H9 (cell line): ENCODE measurements around the gene TTC13. TPM values are rescaled to one million over a fixed set of nuclear protein-coding genes. Genes with fewer than 3 reads are reported as not detected.

ENCODE experiments used
- DNase-seq: peaks from one replicate; pipeline ENCODE4 v3.0.0-alpha.2; 2017
- H2AFZ ChIP-seq: one replicate; pipeline ENCODE4 v1.6.1; 2013; ENCODE audit warnings: mild to moderate bottlenecking, low read length, control low read depth, moderate library complexity
- H2AK5ac ChIP-seq: 2 replicates; pipeline ENCODE4 v1.6.1; 2013; ENCODE audit warnings: low read length, control low read depth, mixed read lengths; ENCODE audit not compliant: insufficient read length
- H2BK120ac ChIP-seq: one replicate; pipeline ENCODE4 v1.6.1; 2013; ENCODE audit warnings: low read depth, mild to moderate bottlenecking, low read length, control low read depth, inconsistent platforms; ENCODE audit not compliant: poor library complexity, severe bottlenecking
- H2BK12ac ChIP-seq: 2 replicates; pipeline ENCODE4 v1.6.1; 2013; ENCODE audit warnings: low read length, control low read depth, mixed read lengths, low read depth; ENCODE audit not compliant: insufficient read length
- H2BK15ac ChIP-seq: 2 replicates; pipeline ENCODE4 v1.6.1; 2013; ENCODE audit warnings: low read depth, low read length, control low read depth
- H2BK20ac ChIP-seq: one replicate; pipeline ENCODE4 v1.6.1; 2013; ENCODE audit warnings: low read depth, mild to moderate bottlenecking, low read length, control low read depth, inconsistent platforms; ENCODE audit not compliant: poor library complexity, severe bottlenecking
- H2BK5ac ChIP-seq: 2 replicates; pipeline ENCODE4 v1.6.1; 2013; ENCODE audit warnings: low read length, control low read depth, mixed read lengths; ENCODE audit not compliant: insufficient read length
- H3K14ac ChIP-seq: 2 replicates; pipeline ENCODE4 v1.6.1; 2013; ENCODE audit warnings: low read length, control low read depth; ENCODE audit not compliant: insufficient read depth
- H3K18ac ChIP-seq: 2 replicates; pipeline ENCODE4 v1.6.1; 2013; ENCODE audit warnings: low read depth, mild to moderate bottlenecking, mixed read lengths, low read length, control low read depth; ENCODE audit not compliant: insufficient read length
- H3K23ac ChIP-seq: 2 replicates; pipeline ENCODE4 v1.6.1; 2013; ENCODE audit warnings: low read length, control low read depth, mixed read lengths, low read depth; ENCODE audit not compliant: insufficient read length
- H3K23me2 ChIP-seq: 2 replicates; pipeline ENCODE4 v1.6.1; 2013; ENCODE audit warnings: low read depth, mild to moderate bottlenecking, mixed read lengths, low read length, control low read depth; ENCODE audit not compliant: insufficient read length, poor library complexity, severe bottlenecking
- H3K27ac ChIP-seq: 2 replicates; pipeline ENCODE4 v1.5.1; 2013; ENCODE audit warnings: low read length, control low read depth, mixed read lengths, low read depth; ENCODE audit not compliant: insufficient read length
- H3K27me3 ChIP-seq: 2 replicates; pipeline ENCODE4 v1.6.1; 2013; ENCODE audit warnings: low read length, control low read depth, inconsistent platforms; ENCODE audit not compliant: insufficient read depth
- H3K4ac ChIP-seq: 2 replicates; pipeline ENCODE4 v1.6.1; 2013; ENCODE audit warnings: low read depth, mild to moderate bottlenecking, control low read depth, inconsistent platforms, low read length, moderate library complexity
- H3K4me1 ChIP-seq: 2 replicates; pipeline ENCODE4 v1.6.1; 2013; ENCODE audit warnings: low read length, control low read depth, inconsistent platforms; ENCODE audit not compliant: insufficient read depth
- H3K4me2 ChIP-seq: 2 replicates; pipeline ENCODE4 v1.6.1; 2013; ENCODE audit warnings: low read length, control low read depth, mixed read lengths; ENCODE audit not compliant: insufficient read length, insufficient read depth
- H3K56ac ChIP-seq: 2 replicates; pipeline ENCODE4 v1.6.1; 2013; ENCODE audit warnings: low read depth, mild to moderate bottlenecking, mixed read lengths, low read length, control low read depth; ENCODE audit not compliant: insufficient read length
- H3K79me1 ChIP-seq: 2 replicates; pipeline ENCODE4 v1.6.1; 2013; ENCODE audit warnings: low read depth, mild to moderate bottlenecking, moderate library complexity, low read length, control low read depth, inconsistent platforms; ENCODE audit not compliant: insufficient read depth, poor library complexity, severe bottlenecking
- H3K79me2 ChIP-seq: 2 replicates; pipeline ENCODE4 v1.6.1; 2013; ENCODE audit warnings: low read length, control low read depth, inconsistent platforms; ENCODE audit not compliant: insufficient read depth
- H3K9ac ChIP-seq: 2 replicates; pipeline ENCODE4 v1.6.1; 2013; ENCODE audit warnings: low read length, control low read depth, mixed read lengths; ENCODE audit not compliant: insufficient read length; ENCODE audit errors: extremely low read depth
- H3K9me3 ChIP-seq: one replicate; pipeline ENCODE4 v1.6.1; 2013; ENCODE audit warnings: low read depth, low read length, inconsistent platforms; ENCODE audit not compliant: control insufficient read depth
- H3T11ph ChIP-seq: one replicate; pipeline ENCODE4 v1.6.1; 2013; ENCODE audit warnings: mild to moderate bottlenecking, low read length, control low read depth, inconsistent platforms
- H4K20me1 ChIP-seq: one replicate; pipeline ENCODE4 v1.6.1; 2013; ENCODE audit not compliant: control insufficient read depth, insufficient read length, insufficient read depth
- H4K5ac ChIP-seq: 2 replicates; pipeline ENCODE4 v1.6.1; 2013; ENCODE audit warnings: low read depth, mild to moderate bottlenecking, mixed read lengths, low read length, control low read depth; ENCODE audit not compliant: insufficient read length
- H4K8ac ChIP-seq: replicated peaks from 2 replicates; pipeline ENCODE4 v1.6.1; 2013; ENCODE audit warnings: low read length, control low read depth, mixed read lengths, low read depth; ENCODE audit not compliant: insufficient read length
- H4K91ac ChIP-seq: 2 replicates; pipeline ENCODE4 v1.6.1; 2013; ENCODE audit warnings: low read depth, mild to moderate bottlenecking, moderate library complexity, mixed read lengths, low read length, control low read depth; ENCODE audit not compliant: insufficient read length
- H3K27ac Mint-ChIP-seq, 3 experiments: 2 replicates in 2 of 3; 3 replicates in 1 of 3; pipeline ENCODE4 v1.8.0; 2020 to 2021; ENCODE audit warnings: mixed read lengths in 3 of 3, mild to moderate bottlenecking in 1 of 3, moderate library complexity in 1 of 3
- H3K27me3 Mint-ChIP-seq: 2 replicates; pipeline ENCODE4 v1.8.0; 2021; ENCODE audit warnings: low read depth, mild to moderate bottlenecking, moderate library complexity, mixed read lengths
- H3K36me3 Mint-ChIP-seq, 3 experiments: 2 replicates in 2 of 3; 3 replicates in 1 of 3; pipeline ENCODE4 v1.8.0; 2020 to 2021; ENCODE audit warnings: low read depth in 3 of 3, mixed read lengths in 3 of 3; ENCODE audit not compliant: insufficient read depth in 1 of 3
- H3K4me1 Mint-ChIP-seq, 2 experiments: 2 replicates each; pipeline ENCODE4 v1.8.0; 2020; ENCODE audit warnings: mixed read lengths in 2 of 2
- H3K4me3 Mint-ChIP-seq, 2 experiments: 2 replicates in 1 of 2; 3 replicates in 1 of 2; pipeline ENCODE4 v1.8.0; 2020 to 2021; ENCODE audit warnings: mild to moderate bottlenecking in 2 of 2, mixed read lengths in 2 of 2, moderate library complexity in 1 of 2
- H3K9me3 Mint-ChIP-seq, 2 experiments: 2 replicates in 1 of 2; 3 replicates in 1 of 2; pipeline ENCODE4 v1.8.0; 2020; ENCODE audit warnings: mild to moderate bottlenecking in 2 of 2, mixed read lengths in 2 of 2, moderate library complexity in 1 of 2
- WGBS: extraction: QIAGEN DNeasy Blood & Tissue Kit; methylation state at CpG from one replicate; pipeline ENCODE4 v1.1.7; 2013; ENCODE audit warnings: missing lambda C conversion rate, low lambda C conversion rate, mixed read lengths; ENCODE audit not compliant: insufficient read length; ENCODE audit errors: extremely low coverage; 5-methylcytosine and 5-hydroxymethylcytosine counted together
- total RNA-seq: library from RNA; stranded (reverse); gene quantifications from 2 replicates; pipeline ENCODE4 v1.2.1, GENCODE V29; 2021
- TF ChIP-seq, protein P1 (sequence below): fragments of 200-600 bp; sonication (generic); conservative IDR thresholded peaks from 3 replicates; pipeline ENCODE4 v1.8.0; 2021; ENCODE audit warnings: antibody characterized with exemption, mild to moderate bottlenecking

The TTC13 gene
- total RNA-seq, 1 experiment from 2014 or later = 7.6 TPM

DNA sequence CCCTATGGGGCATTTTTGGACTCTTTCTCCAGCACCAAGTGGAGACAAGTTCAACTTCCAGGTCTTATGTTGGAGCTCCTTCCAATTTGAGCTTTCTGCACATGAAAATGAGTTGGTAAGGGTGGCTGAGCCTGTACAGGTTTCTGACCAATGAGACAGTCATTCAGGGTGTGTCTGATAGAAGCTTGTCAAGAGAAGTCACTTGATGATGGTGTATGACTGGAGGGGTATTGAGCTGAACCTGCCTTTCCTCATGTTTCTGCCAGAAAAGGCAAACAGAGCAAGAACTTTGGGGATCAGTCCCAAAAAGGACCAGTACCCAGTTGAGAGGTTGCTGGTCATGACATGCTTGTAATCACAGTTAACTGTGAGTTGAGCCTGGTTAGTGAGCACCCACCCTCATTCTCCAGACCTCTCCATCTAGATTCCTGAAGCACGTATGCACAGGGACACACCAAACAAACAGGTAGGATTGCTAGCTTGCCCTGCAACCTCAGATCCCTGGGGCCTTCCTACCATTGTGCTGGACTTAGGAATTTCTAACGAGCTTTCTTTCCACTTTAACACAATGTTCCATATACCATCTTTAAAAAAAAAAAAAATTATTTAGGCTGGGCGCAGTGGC lies 34.8 kb upstream of the TTC13 start:
- no peaks in the 10 kb centered on the region for H3K4me1 Mint-ChIP-seq
- H3K56ac ChIP-seq = no peak overlapping the region
- H3K18ac ChIP-seq = no peak overlapping the region
- H2BK20ac ChIP-seq = no peak overlapping the region
- no peak overlapping the region for H2BK15ac ChIP-seq
- TF ChIP-seq, protein P1, sequence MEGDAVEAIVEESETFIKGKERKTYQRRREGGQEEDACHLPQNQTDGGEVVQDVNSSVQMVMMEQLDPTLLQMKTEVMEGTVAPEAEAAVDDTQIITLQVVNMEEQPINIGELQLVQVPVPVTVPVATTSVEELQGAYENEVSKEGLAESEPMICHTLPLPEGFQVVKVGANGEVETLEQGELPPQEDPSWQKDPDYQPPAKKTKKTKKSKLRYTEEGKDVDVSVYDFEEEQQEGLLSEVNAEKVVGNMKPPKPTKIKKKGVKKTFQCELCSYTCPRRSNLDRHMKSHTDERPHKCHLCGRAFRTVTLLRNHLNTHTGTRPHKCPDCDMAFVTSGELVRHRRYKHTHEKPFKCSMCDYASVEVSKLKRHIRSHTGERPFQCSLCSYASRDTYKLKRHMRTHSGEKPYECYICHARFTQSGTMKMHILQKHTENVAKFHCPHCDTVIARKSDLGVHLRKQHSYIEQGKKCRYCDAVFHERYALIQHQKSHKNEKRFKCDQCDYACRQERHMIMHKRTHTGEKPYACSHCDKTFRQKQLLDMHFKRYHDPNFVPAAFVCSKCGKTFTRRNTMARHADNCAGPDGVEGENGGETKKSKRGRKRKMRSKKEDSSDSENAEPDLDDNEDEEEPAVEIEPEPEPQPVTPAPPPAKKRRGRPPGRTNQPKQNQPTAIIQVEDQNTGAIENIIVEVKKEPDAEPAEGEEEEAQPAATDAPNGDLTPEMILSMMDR = no peak
- WGBS = no CpG with 5 or more reads among the region's 3 CpGs
- H4K8ac ChIP-seq = no peak overlapping the region
- no peaks in the 10 kb centered on the region for H3K4me1 ChIP-seq
- H3K9me3 Mint-ChIP-seq = no peaks in the 10 kb centered on the region
- H3K9ac ChIP-seq = no peak overlapping the region
- H2AFZ ChIP-seq = no peak overlapping the region
- H2BK5ac ChIP-seq = no peak overlapping the region
- H3K23ac ChIP-seq = no peak overlapping the region
- H3K4me3 Mint-ChIP-seq = no peak overlapping the region
- H3K27ac Mint-ChIP-seq = no peak overlapping the region
- no peak overlapping the region for H2BK120ac ChIP-seq
- H3T11ph ChIP-seq = no peak overlapping the region
- no peak overlapping the region for H3K4me2 ChIP-seq
- H3K27ac ChIP-seq = no peak overlapping the region
- H4K20me1 ChIP-seq = no peaks in the 10 kb centered on the region
- H3K14ac ChIP-seq = no peak overlapping the region
- H3K27me3 Mint-ChIP-seq = peaks cover 33% of the 10 kb centered on the region
- H3K36me3 Mint-ChIP-seq = no peaks in the 10 kb centered on the region
- H2AK5ac ChIP-seq = no peak overlapping the region
- H3K27me3 ChIP-seq = no peaks in the 10 kb centered on the region; the same call in 1 of the 2 replicates
- no peak overlapping the region for H4K5ac ChIP-seq
- no peak overlapping the region for H4K91ac ChIP-seq
- no peaks in the 10 kb centered on the region for H3K9me3 ChIP-seq
- DNase-seq = no peak
- H3K23me2 ChIP-seq = no peaks in the 10 kb centered on the region
- no peak overlapping the region for H3K4ac ChIP-seq
- no peaks in the 10 kb centered on the region for H3K79me1 ChIP-seq
- no peak overlapping the region for H2BK12ac ChIP-seq
- no peaks in the 10 kb centered on the region for H3K79me2 ChIP-seq
